HG02943 (cell line): ENCODE measurements around the gene RUFY3.
"Not testable (repeated sequence)": the region's sequence is repeated elsewhere in the genome, so short reads cannot be mapped to it uniquely, and the experiment has no call there.

ENCODE experiments used
- ATAC-seq: cut with Tn5 transposase; IDR thresholded peaks from one replicate; pipeline ENCODE4 v1.9.1; 2021; ENCODE audit warnings: mild to moderate bottlenecking, low read depth, moderate library complexity; ENCODE audit not compliant: unreplicated experiment

The RUFY3 gene

DNA sequence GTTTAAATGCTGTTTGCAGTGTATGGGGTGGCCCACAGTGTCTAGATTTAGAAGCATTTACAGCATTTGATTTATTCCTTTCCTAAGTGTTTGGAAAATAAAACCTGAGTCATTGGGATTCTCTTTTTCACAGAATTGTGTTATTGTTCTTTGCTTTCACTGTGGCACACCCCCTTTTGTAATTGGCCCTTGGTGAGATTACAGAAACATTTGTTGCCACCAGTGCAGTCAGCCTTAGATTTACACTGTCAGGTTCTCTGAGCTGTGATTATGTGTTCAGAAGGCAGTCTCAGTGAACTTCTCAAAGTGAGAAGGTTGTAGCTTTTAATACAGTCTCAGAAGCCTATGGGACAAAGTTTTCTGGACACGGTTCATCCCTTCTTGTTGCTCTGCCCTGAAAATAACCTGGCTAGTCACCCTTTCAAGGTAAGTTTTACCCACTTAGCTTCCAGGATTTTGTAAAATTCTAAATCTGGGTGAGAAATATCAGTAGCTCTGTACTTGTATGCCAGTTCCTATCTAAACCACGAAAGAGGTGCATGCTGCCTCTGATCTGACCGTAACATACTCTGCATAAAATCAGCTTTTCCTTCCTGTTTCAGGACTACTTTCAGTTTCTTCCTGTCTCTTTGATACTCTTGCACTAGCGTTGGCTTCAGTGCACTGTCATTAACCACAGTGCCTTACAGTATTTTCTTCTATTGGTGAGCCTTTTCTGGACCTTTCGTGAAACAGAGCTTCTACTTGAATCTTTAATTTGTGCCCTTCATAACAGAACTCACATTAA, 12.6 kb downstream of the RUFY3 start:
- ATAC-seq, result peak; percentile 93

DNA sequence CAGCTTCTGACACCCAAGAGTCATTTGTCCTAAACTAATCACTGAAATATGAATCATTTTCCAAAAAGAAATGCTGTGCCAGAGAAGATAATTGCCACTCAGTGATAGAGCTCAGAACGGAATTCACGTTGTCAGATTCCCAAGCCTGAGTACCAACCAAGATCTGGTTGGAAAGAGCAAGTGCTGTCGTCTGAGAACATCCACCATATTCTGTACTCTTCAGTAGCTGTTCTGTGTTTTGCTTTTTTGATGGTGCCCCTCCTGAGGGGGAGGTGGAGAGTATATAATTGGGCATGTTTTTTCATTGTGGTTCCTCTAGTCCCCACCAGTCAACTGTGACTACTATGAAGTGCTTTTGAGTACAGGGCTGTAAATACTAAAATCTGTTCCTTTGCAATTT, 13.2 kb downstream of the RUFY3 start:
- ATAC-seq, result no peak

DNA sequence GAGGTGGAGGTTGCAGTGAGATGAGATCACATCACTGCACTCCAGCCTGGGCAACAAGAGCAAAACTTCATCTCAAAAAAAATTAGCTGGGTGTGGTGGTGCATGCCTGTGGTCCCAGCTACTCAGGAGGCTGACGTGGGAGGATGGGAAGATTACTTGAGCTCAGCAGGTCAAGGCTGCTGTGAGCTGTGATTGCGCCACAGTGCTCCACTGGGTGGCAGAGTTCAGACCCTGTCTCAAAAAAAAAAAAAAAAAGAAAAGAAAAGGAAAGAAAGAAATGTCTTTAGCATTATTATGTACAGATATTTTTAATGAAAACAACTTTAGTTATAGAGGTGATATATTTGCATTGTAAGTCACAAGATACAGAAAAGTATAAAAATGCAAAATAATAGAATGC, 14.2 kb downstream of the RUFY3 start:
- ATAC-seq, result not testable (repeated sequence)

DNA sequence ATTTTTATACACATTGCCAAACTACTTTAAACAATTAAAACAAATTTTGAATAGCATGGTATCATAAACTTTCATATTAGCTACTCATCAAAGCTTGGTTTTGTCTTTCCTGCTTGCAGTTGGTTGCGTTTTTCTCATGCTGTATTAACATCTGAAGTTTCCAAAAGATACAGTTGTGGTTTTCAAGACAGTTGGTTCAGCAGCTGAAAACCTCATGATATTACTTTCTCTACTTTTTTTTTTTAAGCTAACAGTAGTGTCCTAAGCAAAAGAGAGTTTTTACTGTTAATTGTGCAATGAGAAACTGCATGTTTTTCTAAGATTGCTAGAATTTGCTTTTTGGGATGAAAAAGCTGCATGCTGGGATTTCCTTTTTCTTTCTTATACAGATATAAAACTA, 15.2 kb downstream of the RUFY3 start:
- no peak for ATAC-seq

DNA sequence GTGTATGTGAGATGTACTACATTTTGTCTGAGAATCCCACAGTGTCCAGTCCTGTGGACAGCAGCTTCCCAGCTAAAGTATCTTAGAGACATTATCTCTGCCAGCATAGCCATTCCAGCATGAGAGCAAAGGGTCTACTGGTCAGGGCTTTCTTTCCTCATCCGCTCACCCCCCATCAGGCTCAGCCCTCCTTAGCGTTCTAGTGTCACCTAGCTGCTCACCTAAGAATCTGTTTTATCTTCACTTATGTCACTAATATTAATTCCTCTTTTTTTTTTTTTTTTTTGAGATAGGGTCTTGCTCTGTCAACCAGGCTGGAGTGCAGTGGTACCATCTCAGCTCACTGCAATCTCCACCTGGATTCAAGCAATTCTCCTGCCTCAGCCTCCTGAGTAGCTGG, 15.6 kb downstream of the RUFY3 start:
- ATAC-seq, result no peak

DNA sequence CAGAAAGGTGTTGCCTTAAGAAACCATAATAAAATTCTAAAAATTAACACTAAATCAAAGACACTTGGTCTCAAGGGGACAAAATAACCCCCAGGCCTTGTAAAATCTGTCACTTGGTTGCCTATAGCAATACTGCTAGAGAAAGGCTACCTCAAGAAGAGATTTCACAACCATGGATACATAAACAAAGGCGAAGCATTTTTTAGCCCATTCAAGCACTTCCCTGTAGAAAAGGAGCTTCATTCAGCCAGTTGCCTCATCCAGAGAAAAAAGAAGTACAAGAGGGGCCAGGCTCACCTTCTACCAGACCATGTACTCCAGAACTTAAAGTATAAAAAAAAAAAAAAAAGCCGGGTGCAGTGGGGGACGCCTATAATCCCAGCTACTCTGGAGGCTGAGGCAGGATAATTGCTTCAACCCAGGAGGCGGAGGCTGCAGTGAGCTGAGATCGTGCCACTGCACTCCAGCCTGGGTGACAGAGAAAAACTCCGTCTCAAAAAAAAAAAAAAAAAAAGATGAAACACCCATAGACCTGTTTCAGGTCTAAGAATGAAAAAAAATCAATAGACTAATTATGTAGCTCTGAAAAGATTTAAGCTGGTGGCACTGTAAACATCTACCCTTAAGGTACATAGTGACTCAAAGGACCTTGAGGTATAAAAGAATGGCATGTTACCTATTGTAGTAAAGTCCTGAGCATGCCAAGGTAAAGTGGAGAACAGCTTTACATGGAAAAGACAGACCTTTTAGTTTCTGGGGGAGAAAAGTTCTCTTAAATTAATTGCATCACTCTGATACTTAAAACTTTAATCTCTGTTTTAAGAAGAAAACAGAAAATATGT, 18.0 kb downstream of the RUFY3 start:
- no peak for ATAC-seq

DNA sequence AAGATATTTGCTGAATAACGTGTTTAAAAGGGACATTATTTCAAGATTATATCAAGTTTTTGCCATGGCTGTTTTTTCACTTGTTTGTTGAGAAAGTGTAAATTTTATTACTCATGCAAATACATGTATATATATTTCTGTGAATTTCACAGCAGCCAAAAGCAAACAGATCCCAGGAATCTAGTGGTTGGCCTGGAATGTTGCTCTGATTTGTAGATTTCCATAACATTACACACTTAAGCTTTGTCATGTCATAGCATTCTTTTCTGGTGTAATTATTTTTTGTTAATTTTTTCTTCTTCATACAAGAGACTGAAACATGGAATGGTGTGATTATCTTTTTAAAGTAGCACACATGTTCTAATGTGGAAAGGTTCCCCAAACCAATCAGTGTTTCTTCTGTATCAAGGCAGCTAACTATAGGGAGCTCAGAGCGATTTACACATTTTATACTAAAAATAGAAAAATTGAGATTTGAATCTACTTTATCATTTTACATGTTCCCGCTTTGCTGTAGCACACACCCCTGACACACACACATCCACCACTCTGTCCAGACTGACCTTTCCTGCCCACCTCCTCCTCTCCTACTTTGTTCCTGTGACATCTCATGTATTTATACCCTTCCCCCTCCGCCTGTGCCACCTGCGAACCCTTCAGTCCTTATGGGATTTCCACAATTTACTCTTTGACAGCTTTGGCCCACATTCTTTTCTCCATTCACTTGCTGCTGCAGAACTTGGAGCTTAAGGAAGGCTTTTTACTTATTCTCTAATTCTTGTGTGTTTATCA, 20.3 kb downstream of the RUFY3 start:
- no peak for ATAC-seq

DNA sequence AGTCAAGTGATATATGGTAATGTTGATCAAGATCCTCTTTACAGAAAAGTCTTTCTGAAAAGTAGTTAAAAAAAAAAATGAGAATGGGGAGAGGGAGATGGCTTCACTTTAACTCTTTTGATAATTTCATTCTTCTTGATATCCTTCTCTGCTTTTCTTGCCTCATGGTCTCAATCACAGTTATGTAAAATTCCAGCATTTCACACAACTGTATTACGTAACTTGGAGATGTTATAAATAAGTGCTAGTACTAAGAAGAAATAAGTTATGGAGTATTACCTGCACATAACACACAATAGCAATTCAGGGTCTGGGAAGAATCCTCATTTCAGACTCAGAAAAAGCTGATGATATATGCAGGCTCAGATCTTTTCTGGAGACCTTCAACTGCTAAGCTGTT, 22.0 kb downstream of the RUFY3 start:
- ATAC-seq, result no peak

DNA sequence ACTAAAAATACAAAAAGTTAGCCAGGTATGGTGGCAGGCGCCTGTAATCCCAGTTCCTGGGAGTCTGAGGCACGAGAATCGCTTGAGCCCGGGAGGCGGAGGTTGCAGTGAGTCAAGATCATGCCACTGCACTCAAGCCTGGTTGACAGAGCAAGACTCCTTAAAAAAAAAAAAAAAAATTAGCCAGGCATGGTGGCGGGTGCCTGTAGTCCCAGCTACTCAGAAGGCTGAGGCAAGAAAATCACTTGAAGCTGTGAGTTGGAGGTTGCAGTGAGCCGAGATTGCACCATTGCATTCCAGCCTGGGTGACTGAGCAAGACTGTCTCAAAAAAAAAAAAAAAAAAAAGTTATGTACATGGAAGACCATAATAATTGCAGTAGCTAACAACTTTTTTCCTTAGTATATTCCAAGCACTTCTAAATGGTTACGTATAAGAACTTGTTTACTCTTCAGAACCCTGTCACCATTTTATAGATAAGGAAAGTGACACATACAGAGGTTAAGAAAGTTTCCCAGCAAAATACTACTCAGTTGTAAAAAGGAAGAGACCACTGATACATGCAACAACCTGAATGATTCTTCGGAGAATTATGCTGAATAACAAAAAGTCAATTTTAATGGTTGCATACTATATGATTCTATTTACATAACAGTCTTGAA, 24.5 kb downstream of the RUFY3 start:
- ATAC-seq, result no peak

DNA sequence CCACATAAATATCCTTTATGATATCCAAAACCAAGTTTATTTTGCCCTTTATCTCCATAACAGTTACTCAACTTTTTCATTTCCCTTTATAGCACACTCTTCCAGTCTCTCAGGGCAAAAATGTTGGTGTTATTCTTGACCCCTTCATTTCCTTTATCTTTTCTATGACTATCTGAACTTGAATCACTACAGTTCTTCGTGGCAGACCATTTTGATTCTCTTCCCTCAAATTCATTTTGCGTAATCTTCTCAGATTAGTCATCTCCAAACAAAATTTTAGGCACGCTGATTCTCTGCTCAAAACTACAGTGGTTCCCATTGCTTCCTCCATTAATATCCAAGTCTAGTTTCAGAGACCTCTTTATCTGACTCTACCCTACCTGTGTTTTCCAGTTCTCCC, 26.1 kb downstream of the RUFY3 start:
- ATAC-seq, result no peak

DNA sequence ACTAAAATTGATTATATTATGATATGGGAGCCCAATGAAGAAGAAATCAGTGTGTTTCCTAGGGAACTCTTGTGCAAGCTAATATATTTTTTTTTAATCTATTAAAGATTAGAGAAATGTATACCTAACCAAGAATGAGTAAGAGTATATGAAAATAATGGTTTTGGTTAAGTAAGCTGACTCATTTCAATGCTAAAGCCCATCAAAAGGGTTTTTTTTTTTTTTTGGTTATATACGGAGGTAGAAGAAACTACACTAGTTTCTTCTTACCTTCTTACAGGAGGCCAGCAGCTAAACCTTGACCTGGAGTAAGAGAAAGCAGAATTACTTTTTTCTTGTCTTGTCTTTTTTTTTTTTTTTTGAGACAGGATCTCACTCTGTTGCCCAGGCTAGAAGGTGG, 27.5 kb downstream of the RUFY3 start:
- ATAC-seq, result no peak

DNA sequence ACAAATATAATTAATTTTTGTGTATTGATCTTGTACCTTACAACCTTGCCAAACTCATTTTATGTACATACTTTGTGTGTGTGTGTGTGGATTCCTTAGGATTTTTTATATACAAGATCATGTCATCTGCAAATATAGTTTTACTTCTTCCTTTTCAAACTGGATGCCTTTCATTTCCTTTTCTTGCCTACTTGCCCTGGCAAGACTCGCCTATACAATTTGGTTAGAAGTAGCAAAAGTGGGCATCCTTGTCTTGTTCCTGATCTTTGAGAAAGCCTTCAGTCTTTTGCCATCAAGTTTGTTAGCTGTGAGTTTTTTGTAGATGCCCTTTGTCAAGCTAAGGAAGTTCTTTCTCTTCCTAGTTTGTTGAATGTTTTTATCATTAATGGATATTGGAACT, 30.5 kb downstream of the RUFY3 start:
- no peak for ATAC-seq

DNA sequence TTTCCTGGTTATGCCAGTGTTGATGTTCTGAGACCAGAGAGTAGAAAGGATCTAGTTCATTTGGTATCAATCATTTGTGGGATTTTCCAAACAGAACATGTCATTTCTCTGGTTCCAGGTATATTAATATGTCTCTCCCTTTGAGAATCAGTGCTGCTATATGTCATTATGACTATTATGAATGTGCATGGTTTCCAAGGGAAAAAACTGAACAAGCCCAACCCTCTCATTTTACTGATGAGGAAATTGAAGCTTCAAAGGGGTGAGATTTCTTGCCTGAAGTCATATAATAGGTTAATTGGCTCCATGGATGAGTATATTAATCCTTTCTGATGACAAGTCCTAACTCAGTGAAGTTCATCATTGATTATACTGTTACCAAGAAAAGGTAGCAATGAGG, 31.9 kb downstream of the RUFY3 start:
- no peak for ATAC-seq

DNA sequence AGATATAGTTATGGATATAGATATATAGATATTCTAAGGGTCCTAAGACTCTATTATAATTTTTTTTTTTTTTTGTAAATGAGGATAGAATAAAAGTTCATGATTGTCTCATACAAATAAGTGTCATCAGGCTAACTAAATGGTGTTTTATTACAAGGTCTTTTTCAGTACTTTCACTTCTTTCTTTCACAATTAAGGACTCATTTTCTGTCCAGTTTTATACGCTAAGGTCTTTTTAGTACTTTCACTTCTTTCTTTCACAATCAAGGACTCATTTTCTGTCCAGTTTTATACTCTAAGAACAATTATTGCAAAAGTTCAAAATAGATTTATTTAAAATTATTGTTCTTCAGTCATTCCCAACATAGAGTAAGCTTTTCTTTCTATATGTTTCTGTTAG, 32.7 kb downstream of the RUFY3 start:
- no peak for ATAC-seq

DNA sequence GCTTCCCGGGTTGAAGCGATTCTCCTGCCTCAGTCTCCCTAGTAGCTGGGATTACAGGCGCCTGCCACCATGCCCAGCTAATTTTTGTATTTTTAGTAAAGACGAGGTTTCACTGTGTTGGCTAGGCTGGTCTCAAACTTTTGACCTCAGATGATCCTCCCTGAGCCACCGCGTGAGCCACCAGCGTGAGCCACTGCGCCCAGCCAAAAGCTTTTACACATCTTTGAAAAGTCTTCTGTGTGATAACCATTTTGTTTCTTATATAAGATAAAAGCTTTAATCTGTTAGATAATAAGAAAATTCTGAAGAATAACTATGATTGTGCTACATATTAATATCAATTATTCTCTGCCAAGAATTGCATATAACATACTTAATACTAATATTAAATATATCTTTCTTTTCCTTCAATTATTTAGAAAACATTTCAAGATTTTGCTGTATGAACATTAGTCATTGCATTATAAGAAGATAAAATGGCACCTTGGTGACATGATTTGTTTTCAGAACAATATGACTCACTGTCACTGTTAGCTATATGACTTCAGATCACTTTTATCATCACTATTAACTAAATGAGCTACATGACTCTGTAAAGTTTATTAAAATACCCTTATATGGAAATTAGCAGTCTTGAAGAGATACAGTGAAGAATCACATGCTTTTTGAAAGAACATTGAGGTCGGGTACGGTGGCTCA, 33.4 kb downstream of the RUFY3 start:
- no peak for ATAC-seq

DNA sequence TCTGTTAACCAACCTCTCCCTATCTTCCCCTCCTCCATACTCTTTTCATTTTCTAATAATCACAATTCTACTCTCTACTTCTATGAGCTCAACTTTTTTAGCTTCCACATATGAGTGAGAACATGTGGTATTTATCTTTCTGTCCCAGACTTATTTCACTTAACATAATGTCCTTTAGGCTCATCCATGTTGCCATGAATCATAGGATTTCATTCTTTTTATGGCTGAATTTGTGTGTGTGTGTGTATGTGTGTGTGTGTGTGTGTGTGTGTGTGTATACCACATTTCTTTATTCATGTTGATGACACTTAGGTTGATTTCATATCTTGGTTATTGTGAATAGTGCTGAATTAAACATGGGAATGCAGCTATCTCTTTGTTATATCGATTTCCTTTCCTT, 37.4 kb downstream of the RUFY3 start:
- ATAC-seq, result no peak

DNA sequence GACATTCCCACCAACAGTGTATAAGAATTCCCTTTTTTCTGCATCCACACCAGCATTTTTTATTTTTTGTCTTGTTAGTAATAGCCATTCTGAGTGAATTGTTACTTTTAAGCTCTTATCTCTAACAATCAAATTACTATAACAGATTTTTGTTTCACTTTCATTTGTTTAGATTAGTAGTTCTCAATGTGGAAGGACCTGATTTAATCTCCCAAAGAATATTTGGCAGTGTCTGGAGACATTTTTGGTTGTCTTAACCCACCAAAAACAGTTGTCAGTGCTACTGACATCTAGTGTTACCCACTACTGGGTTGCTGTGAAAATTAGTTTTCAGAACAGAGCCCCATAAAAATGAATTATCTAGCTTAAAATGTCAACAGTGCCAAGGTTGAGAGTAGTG, 37.9 kb downstream of the RUFY3 start:
- no peak for ATAC-seq

DNA sequence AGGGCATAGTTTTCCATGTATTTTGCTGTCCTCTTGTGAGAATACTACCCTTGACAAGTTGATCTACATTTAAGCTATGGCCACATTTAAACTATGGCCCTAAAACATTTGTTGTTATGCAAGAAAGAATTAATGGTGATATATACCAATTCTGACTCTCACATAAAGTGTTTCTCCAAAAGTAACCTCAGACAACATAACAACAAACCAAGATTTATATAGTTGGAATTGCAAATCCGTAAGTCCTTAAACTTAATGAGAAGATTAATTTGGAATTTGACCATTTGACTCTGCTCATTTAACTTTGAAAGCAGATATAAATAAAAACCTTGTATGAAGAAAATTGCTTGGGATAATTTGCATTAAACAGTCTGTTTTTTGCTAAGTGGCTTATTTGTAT, 38.9 kb downstream of the RUFY3 start:
- ATAC-seq, result no peak

DNA sequence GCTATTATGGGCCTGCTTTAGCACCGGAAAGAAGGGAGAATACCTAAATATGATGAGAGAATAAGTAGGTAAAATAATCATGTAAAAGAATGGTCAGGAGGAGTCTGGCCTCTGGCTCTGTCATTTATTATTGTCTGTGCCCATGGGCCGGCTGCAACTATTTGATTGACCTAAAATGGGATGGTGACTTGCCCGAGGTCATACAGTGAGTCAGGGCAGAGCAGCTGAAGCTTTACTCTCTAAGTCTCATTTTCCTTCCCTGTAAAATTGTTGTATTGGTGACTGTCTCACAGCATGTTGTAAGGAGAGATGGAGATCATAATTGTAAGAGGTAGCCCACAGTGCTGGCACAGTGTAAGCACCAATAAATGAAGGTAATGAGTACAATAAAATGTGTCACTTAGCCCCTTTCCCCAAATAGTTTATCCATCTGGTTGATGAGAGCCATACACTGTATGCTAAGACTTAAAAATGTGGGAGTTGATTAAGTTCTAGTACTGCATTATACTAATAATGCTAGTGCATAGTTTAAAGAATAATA, 39.6 kb downstream of the RUFY3 start:
- ATAC-seq, result no peak

DNA sequence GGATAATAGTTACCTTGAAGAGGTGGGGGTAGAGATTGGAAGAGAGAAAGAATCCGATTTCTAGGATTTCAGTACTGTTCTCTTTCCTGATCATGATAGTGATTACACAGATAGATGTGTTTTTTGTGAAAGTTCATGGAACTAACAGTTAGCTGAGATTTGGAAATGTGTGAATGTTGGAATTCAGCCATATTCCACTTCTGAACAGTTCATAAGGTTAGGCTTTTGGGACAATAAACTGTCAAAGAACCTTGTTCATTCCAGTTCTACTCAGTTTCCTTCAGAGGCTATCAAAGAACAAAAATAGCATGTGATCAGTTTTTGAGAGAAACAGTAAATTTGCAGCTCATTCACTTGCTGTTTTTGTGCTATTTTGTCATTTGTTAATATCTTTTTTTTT, 43.6 kb downstream of the RUFY3 start:
- ATAC-seq, result no peak
